Mesothelial cell of epicardium (in vitro differentiated cells): ENCODE results near the gene VTA1. TPM values are rescaled to one million over a fixed set of nuclear protein-coding genes. Genes with fewer than 3 reads are reported as not detected.

Experiments used
- total RNA-seq: library from RNA; stranded (reverse); gene quantifications from 3 replicates; pipeline ENCODE4 v1.2.1, GENCODE V29; 2021

The VTA1 gene
- total RNA-seq, 1 donor from 2014 or later, result 42.6 TPM

Other genes with a start within 250 kb of the VTA1 start
- not detected in 3 replicates for gene GJE1, start 14.3 kb upstream of the VTA1 start, total RNA-seq
- 0.27 TPM in 2 of 3 replicates, not detected in the other for gene NMBR, start 141 bp upstream of the VTA1 start, total RNA-seq
- gene ADGRG6, start 154.7 kb downstream of the VTA1 start, total RNA-seq, result 33.5 to 36.6 TPM (median 35.4 TPM) in 3 replicates